PFSK-1 (cell line): ENCODE measurements around the gene FH. TPM values are rescaled to one million over a fixed set of nuclear protein-coding genes. Genes with fewer than 3 reads are reported as not detected.

Source experiments
- FOXP2 ChIP-seq: optimal IDR thresholded peaks from 2 replicates; pipeline ENCODE3; 2011; ENCODE audit warnings: borderline replicate concordance, control low read depth, inconsistent platforms; ENCODE audit not compliant: insufficient read depth; ENCODE audit errors: extremely low read length, extremely low read depth
- POLR2AphosphoS5 ChIP-seq: IDR thresholded peaks from 2 replicates; pipeline ENCODE4 v1.6.1; 2012; ENCODE audit warnings: low read depth, mild to moderate bottlenecking, control low read depth, low read length, moderate library complexity
- SIN3A ChIP-seq: IDR thresholded peaks from 2 replicates; pipeline ENCODE4 v1.6.1; 2012; ENCODE audit warnings: mild to moderate bottlenecking, low read length, moderate library complexity, borderline replicate concordance; ENCODE audit not compliant: insufficient read depth
- TAF1 ChIP-seq: IDR thresholded peaks from 2 replicates; pipeline ENCODE4 v1.6.1; 2012; ENCODE audit warnings: low read length, control low read depth, borderline replicate concordance; ENCODE audit not compliant: insufficient read depth
- polyA plus RNA-seq: library from polyadenylated mRNA; unstranded; fragments of >200 nt; gene quantifications from one replicate; pipeline ENCODE4 v1.2.1, GENCODE V29; 2012; ENCODE audit warnings: low read depth, missing spikeins; ENCODE audit not compliant: insufficient read length
- TF ChIP-seq, protein P1 (sequence below), 2 experiments: IDR thresholded peaks; 2 replicates each; pipeline versions ENCODE4 v1.6.1 to v1.8.0; 2011 to 2012; ENCODE audit warnings: low read depth in 2 of 2, low read length in 2 of 2, control low read depth in 1 of 2, inconsistent platforms in 1 of 2, mild to moderate bottlenecking in 1 of 2, moderate library complexity in 1 of 2; ENCODE audit not compliant: insufficient read depth in 1 of 2

FH gene
- polyA plus RNA-seq: 82.9 TPM

DNA sequence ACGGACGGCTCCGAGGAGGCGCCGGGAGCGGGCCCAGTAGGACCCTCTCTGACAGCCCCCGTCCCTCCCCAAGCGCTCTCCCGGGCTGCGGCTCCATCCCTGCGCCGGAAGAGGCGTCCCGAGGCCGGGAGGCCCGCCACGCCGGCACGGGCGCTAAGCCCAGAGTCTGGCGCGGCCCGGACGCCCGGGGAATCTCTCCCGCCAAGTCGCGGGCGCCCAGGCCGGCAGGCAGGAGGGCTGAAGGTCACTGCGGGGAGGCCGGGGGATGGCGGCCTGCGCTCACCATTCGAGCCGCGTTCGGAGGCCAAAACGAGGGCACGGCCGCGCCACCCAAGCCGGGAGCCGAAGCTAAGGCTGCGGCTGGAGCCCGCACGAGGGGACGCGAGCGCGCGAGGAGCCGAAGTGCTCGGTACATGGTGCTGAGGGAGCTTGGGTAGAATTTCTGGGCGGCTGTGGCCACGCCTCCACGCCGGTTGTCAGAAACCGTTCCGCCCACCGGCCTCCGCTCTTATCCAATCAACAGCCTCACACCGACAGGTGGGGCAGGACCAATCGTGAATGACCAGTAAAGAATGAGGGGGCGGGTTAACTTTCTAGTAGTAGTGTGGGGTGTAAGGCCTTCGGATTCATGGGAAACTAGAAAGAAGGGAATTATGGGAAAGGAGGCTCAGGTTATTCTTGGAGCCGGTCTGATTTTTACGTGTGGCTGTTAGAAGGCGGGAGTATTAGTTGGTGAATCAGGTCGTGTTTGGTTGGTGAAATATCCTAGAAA is at the start of gene FH:
FH (minus strand) TSS at position 448 of the 772 bp plus-strand sequence; CDS start at position 415, 33 bp downstream.
- TF ChIP-seq TAF1: peak; percentile 82
- TF ChIP-seq, protein P1, sequence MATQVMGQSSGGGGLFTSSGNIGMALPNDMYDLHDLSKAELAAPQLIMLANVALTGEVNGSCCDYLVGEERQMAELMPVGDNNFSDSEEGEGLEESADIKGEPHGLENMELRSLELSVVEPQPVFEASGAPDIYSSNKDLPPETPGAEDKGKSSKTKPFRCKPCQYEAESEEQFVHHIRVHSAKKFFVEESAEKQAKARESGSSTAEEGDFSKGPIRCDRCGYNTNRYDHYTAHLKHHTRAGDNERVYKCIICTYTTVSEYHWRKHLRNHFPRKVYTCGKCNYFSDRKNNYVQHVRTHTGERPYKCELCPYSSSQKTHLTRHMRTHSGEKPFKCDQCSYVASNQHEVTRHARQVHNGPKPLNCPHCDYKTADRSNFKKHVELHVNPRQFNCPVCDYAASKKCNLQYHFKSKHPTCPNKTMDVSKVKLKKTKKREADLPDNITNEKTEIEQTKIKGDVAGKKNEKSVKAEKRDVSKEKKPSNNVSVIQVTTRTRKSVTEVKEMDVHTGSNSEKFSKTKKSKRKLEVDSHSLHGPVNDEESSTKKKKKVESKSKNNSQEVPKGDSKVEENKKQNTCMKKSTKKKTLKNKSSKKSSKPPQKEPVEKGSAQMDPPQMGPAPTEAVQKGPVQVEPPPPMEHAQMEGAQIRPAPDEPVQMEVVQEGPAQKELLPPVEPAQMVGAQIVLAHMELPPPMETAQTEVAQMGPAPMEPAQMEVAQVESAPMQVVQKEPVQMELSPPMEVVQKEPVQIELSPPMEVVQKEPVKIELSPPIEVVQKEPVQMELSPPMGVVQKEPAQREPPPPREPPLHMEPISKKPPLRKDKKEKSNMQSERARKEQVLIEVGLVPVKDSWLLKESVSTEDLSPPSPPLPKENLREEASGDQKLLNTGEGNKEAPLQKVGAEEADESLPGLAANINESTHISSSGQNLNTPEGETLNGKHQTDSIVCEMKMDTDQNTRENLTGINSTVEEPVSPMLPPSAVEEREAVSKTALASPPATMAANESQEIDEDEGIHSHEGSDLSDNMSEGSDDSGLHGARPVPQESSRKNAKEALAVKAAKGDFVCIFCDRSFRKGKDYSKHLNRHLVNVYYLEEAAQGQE (IDR thresholded peaks at IDR 0.05; ENCODE audit: insufficient read depth in 1 of 2, low read depth in 2 of 2, low read length in 2 of 2): no peak
- TF ChIP-seq SIN3A: peak; percentile 82; the same call in 1 of the 2 replicates
- peak; percentile 90 for TF ChIP-seq POLR2AphosphoS5
- TF ChIP-seq FOXP2: no peak

DNA sequence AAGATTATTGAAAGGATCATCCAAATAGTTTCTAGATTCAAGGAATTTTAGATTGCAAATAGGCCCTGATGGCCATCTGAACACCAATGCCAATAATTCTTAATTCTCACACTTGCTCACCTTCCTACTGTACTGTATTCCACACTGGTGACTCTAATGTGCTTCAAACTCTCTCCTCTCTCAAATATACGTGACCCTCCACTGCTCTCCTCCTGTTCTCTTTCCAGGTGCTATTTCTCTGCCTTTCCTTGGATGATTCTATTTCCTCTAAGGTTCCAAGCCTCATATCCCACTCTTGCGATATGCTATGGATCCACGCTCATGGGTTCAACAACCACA is 41.3 kb upstream of the FH start:
- TF ChIP-seq SIN3A (no peak), TAF1 (no peak), POLR2AphosphoS5 (no peak), FOXP2 (no peak)
- TF ChIP-seq, protein P1 (IDR thresholded peaks at IDR 0.05; ENCODE audit: insufficient read depth in 1 of 2, low read depth in 2 of 2, low read length in 2 of 2): no peak

DNA sequence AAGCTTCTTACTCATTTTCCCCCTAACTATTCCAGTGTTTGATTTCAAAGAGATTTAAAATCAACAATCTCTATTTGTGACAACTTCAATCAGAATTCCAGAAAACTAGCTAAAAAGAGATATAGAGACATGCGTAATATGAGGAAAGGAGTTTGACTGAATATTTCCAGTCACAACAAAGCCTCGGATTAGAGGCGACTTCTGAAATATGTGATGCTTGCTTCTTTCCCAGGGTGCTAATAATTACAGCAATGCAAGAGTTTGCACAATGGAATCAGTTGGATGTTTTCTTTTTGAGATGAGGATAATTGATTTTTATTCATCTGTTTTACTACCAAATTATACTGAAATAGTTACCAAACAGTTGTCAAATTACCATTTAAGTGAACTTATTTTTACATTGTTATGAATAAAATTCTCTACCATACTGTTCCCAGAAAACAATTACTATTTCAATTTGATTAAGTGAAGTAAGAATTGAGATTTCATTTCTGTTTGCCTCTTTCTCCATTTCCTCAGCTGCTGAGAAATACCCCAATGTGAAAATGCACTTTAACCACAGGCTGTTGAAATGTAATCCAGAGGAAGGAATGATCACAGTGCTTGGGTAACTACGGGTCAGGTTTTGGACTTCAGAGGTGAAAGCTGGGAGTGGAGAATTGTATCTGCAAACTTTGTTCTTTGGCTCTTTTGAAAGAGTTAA is 40.7 kb upstream of the FH start:
- TF ChIP-seq SIN3A: no peak
- TF ChIP-seq TAF1: no peak
- TF ChIP-seq FOXP2: no peak
- TF ChIP-seq, protein P1 (IDR thresholded peaks at IDR 0.05; ENCODE audit: insufficient read depth in 1 of 2, low read depth in 2 of 2, low read length in 2 of 2): no peak
- TF ChIP-seq POLR2AphosphoS5: no peak

DNA sequence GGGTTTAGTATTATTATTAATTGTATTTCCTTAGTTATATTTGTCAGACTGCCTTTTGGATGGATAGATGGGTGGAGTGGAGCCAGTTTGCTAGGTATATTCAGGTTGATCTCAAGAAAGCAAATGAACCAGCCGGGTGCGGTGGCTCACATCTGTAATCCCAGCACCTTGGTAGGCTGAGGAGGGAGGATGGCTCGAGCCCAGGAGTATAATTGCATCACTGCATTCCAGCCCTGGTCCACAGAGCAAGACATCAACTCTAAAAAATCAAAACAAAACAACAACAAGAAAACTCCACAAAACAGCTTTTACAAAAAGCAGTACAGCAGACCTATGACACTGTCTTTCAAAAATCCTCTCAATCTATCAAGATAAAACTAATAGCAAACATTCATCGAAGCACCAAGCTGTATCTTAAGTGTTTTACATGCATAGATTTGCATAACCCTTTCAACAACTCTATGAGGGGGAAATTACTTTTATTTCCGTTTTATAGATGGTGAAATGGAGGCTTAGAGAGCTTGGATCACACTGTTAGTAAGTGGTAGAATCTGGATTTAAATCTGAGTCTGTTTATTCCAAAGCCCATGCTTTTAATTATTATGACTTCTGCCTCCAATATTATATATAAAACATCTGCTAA is 38.1 kb upstream of the FH start:
- TF ChIP-seq SIN3A (no peak), TAF1 (no peak), FOXP2 (no peak), POLR2AphosphoS5 (no peak)
- TF ChIP-seq, protein P1 (IDR thresholded peaks at IDR 0.05; ENCODE audit: insufficient read depth in 1 of 2, low read depth in 2 of 2, low read length in 2 of 2): no peak
